Measurements from ENCODE around the gene SEZ6L. TPM values are rescaled to one million over a fixed set of nuclear protein-coding genes. Genes with fewer than 3 reads are reported as not detected.

Gene SEZ6L
- total and polyA plus RNA-seq, 10 of the 15 experiments (the other 5 are each of a cell fraction or from before 2014, with no cell fraction given), result not detected

DNA sequence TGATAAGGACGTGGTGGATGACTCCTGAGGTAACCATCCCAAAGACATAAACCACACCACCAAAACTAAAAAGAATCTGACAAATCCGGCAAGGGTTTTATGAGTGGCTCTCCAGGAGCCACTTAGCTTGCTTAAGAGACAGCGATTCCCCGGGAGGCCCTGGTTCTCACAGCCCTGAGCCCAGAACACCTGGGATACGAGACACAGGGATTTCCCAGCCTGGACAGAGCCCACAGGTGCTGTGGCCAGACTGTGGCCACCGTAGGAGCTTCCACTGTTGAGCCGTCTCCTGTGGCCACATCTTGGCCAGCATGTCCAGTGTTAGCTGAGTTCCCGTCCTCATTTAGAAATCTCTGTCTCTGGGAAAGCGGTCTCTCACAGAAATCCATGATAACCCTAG, 188.6 kb downstream of the SEZ6L start (continued):
- TF ChIP-seq, protein P1, sequence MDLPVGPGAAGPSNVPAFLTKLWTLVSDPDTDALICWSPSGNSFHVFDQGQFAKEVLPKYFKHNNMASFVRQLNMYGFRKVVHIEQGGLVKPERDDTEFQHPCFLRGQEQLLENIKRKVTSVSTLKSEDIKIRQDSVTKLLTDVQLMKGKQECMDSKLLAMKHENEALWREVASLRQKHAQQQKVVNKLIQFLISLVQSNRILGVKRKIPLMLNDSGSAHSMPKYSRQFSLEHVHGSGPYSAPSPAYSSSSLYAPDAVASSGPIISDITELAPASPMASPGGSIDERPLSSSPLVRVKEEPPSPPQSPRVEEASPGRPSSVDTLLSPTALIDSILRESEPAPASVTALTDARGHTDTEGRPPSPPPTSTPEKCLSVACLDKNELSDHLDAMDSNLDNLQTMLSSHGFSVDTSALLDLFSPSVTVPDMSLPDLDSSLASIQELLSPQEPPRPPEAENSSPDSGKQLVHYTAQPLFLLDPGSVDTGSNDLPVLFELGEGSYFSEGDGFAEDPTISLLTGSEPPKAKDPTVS (IDR thresholded peaks at IDR 0.05; ENCODE audit: low read depth, low read length), result no peak
- no peak for TF ChIP-seq DPF2 (IDR thresholded peaks at IDR 0.05)
- no peak for TF ChIP-seq MXI1 (IDR thresholded peaks at IDR 0.05; ENCODE audit: low read depth, low read length)
- no peak for TF ChIP-seq CBX5 (IDR thresholded peaks at IDR 0.05; ENCODE audit: low read depth)
- TF ChIP-seq IRF4 (IDR thresholded peaks at IDR 0.05; ENCODE audit: low read depth, low read length), result no peak
- TF ChIP-seq BRCA1 (IDR thresholded peaks at IDR 0.05; ENCODE audit: low read depth, low read length), result no peak

DNA sequence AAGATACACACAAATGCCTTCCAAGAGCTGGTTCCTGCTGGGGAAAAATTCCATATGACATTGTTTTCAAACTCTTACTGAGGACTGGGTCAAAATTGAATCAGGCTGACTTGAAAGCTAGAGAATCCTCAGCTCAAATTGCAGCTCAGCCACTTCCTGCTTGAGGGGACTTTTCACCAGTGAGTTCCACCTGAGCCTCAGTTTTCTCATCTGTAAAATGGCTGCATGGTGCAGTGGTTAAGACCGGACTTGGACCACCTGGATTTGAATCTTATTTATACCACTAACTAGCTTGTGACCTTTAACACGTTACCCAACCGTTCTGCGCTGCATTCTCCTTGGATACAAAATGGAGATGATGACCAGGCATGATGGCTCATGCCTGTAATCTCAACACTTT, 189.9 kb downstream of the SEZ6L start:
- ATAC-seq (no peak), DNase-seq (ENCODE audit: low read depth, low spot score) (no peak), FAIRE-seq (no peak)
- ChIA-PET POLR2A (no interaction called here), SMC1A (ENCODE audit: uncharacterized antibody, unreplicated experiment) (interaction anchor here (0.9 to 1.6 kb wide), 2 partner anchors 65 to 101 kb away, joined by 3 to 5 read pairs; no protein-coding TSS in a partner anchor), CTCF (interaction anchor here (0.7 kb wide), 2 partner anchors 126 to 479 kb away, joined by 3 to 5 read pairs; no protein-coding TSS in a partner anchor), RAD21 (ENCODE audit: unreplicated experiment) (interaction anchor here (1.5 kb wide), 1 partner anchor 187 kb away, joined by 4 read pairs; no protein-coding TSS in a partner anchor)
- no peak overlapping the region for H2AFZ ChIP-seq (ENCODE audit: control insufficient read depth, low read depth, low read length)
- H3K79me2 ChIP-seq (ENCODE audit: control insufficient read depth, insufficient read depth, low read length), result no peaks in the 10 kb centered on the region
- WGBS (ENCODE audit: insufficient coverage, insufficient replicate concordance, low lambda C conversion rate, missing lambda C conversion rate), result 57% methylated on average over 4 of the region's 4 CpGs
- no peaks in the 10 kb centered on the region for H4K20me1 ChIP-seq (ENCODE audit: control insufficient read depth, insufficient read depth)
- TF ChIP-seq, protein P2, sequence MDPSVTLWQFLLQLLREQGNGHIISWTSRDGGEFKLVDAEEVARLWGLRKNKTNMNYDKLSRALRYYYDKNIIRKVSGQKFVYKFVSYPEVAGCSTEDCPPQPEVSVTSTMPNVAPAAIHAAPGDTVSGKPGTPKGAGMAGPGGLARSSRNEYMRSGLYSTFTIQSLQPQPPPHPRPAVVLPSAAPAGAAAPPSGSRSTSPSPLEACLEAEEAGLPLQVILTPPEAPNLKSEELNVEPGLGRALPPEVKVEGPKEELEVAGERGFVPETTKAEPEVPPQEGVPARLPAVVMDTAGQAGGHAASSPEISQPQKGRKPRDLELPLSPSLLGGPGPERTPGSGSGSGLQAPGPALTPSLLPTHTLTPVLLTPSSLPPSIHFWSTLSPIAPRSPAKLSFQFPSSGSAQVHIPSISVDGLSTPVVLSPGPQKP (IDR thresholded peaks at IDR 0.05; ENCODE audit: low read depth, low read length), result no peak
- TF ChIP-seq CREB1 (IDR thresholded peaks at IDR 0.05; ENCODE audit: low read depth), result no peak
- no peak for TF ChIP-seq RAD21 (IDR thresholded peaks at IDR 0.05; ENCODE audit: insufficient read depth, low read depth, low read length)
- TF ChIP-seq, protein P3, sequence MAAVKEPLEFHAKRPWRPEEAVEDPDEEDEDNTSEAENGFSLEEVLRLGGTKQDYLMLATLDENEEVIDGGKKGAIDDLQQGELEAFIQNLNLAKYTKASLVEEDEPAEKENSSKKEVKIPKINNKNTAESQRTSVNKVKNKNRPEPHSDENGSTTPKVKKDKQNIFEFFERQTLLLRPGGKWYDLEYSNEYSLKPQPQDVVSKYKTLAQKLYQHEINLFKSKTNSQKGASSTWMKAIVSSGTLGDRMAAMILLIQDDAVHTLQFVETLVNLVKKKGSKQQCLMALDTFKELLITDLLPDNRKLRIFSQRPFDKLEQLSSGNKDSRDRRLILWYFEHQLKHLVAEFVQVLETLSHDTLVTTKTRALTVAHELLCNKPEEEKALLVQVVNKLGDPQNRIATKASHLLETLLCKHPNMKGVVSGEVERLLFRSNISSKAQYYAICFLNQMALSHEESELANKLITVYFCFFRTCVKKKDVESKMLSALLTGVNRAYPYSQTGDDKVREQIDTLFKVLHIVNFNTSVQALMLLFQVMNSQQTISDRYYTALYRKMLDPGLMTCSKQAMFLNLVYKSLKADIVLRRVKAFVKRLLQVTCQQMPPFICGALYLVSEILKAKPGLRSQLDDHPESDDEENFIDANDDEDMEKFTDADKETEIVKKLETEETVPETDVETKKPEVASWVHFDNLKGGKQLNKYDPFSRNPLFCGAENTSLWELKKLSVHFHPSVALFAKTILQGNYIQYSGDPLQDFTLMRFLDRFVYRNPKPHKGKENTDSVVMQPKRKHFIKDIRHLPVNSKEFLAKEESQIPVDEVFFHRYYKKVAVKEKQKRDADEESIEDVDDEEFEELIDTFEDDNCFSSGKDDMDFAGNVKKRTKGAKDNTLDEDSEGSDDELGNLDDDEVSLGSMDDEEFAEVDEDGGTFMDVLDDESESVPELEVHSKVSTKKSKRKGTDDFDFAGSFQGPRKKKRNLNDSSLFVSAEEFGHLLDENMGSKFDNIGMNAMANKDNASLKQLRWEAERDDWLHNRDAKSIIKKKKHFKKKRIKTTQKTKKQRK (IDR thresholded peaks at IDR 0.05; ENCODE audit: low read depth, low read length), result no peak
- H3K36me3 ChIP-seq (ENCODE audit: control insufficient read depth in 2 of 2, insufficient read depth in 2 of 2, low read length in 1 of 2), result no peaks in the 10 kb centered on the region
- H3K9ac ChIP-seq (ENCODE audit: control insufficient read depth, insufficient read depth, low read length), result no peak overlapping the region
- H3K27ac ChIP-seq (ENCODE audit: control insufficient read depth, insufficient read depth), result no peak overlapping the region
- BruUV-seq (replicated peaks), result no TSS peak
- intact Hi-C loops (cut with micrococcal nuclease; ENCODE audit: unreplicated experiment) (no loop called here), in situ Hi-C loops (cut with MboI) (no loop called here)
- no peaks in the 10 kb centered on the region for H3K4me1 ChIP-seq (ENCODE audit: control insufficient read depth, insufficient read depth, low read length)
- no peaks in the 10 kb centered on the region for H3K9me3 ChIP-seq (replicated peaks; ENCODE audit: control insufficient read depth, insufficient read depth, low read length)
- no peak overlapping the region for H3K4me2 ChIP-seq (ENCODE audit: control insufficient read depth, insufficient read depth)
- no peak overlapping the region for H3K4me3 ChIP-seq
- H3K27me3 ChIP-seq (replicated peaks in 1 of 2; ENCODE audit: control insufficient read depth in 2 of 2, insufficient read depth in 2 of 2, low read length in 1 of 2), result no peaks in the 10 kb centered on the region
